NCI-H1417 treated with DMSO at 0.1 percent for 48 hours (cell line): ENCODE results near the gene SRRM5.
A peak's percentile ranks its signal among the peaks of the same experiment; 100 is the strongest.
"Not testable (repeated sequence)": the region's sequence is repeated elsewhere in the genome, so short reads cannot be mapped to it uniquely, and the experiment has no call there.

Experiments used
- DNase-seq: peaks from one replicate; lab custom pipeline; 2025; lab: John Stamatoyannopoulos, UW

Gene SRRM5

GRCh38 chr19:43611788-43612187 is at the start of gene SRRM5:
SRRM5 (plus strand) TSS chr19:43612088; CDS start chr19:43612122, 34 bp downstream.
- no peak for DNase-seq

GRCh38 chr19:43562226-43562697 is 49.6 kb upstream of the SRRM5 start:
- DNase-seq, result no peak

- peak; percentile 12 for DNase-seq
Observed at GRCh38 chr19:43562698-43563241, 49.1 kb upstream of the SRRM5 start.

GRCh38 chr19:43563816-43564457 is 48.0 kb upstream of the SRRM5 start:
- no peak for DNase-seq

- DNase-seq, result no peak
Observed at GRCh38 chr19:43564800-43565199, 47.1 kb upstream of the SRRM5 start.

GRCh38 chr19:43569657-43570056 is 42.2 kb upstream of the SRRM5 start:
- no peak for DNase-seq

- DNase-seq, result peak; percentile 24
Observed at GRCh38 chr19:43570174-43570791, 41.6 kb upstream of the SRRM5 start.

GRCh38 chr19:43572171-43572588 is 39.7 kb upstream of the SRRM5 start:
- DNase-seq, result no peak

- no peak for DNase-seq
Observed at GRCh38 chr19:43574424-43575155, 37.3 kb upstream of the SRRM5 start.

GRCh38 chr19:43575156-43575950 is 36.5 kb upstream of the SRRM5 start, which contains the start of the genes PINLYP and XRCC1:
PINLYP (plus strand) TSS chr19:43575801; CDS start chr19:43577192, 1,391 bp downstream.
XRCC1 (minus strand) TSS chr19:43575527; CDS start chr19:43575458, 69 bp downstream.
- DNase-seq, result peak; percentile 91

GRCh38 chr19:43575955-43576878 is 35.7 kb upstream of the SRRM5 start:
- peak; percentile 15 for DNase-seq

- no peak for DNase-seq
Observed at GRCh38 chr19:43578787-43579186, 33.1 kb upstream of the SRRM5 start.

- no peak for DNase-seq
Observed at GRCh38 chr19:43581467-43581866, 30.4 kb upstream of the SRRM5 start.

- DNase-seq, result no peak
Observed at GRCh38 chr19:43582495-43582894, 29.4 kb upstream of the SRRM5 start.

- no peak for DNase-seq
Observed at GRCh38 chr19:43584484-43584883, 27.4 kb upstream of the SRRM5 start.

- DNase-seq, result no peak
Observed at GRCh38 chr19:43586346-43586745, 25.5 kb upstream of the SRRM5 start.

- DNase-seq, result not testable (repeated sequence)
Observed at GRCh38 chr19:43587029-43587428, 24.9 kb upstream of the SRRM5 start.

- DNase-seq, result no peak
Observed at GRCh38 chr19:43589277-43589676, 22.6 kb upstream of the SRRM5 start.

- no peak for DNase-seq
Observed at GRCh38 chr19:43589678-43590077, 22.2 kb upstream of the SRRM5 start.
